Glutamatergic neuron (in vitro differentiated cells): ENCODE results near the gene ATP11A. TPM values are rescaled to one million over a fixed set of nuclear protein-coding genes. Genes with fewer than 3 reads are reported as not detected.

Experiments used
- DNase-seq: peaks from one replicate; pipeline ENCODE4 v3.0.0; 2022
- H3K27ac Mint-ChIP-seq: one replicate; pipeline ENCODE4 v1.8.0; 2020; ENCODE audit warnings: mild to moderate bottlenecking, mixed read lengths, inconsistent platforms; ENCODE audit not compliant: unreplicated experiment
- H3K27me3 Mint-ChIP-seq: one replicate; pipeline ENCODE4 v1.8.0; 2020; ENCODE audit warnings: mild to moderate bottlenecking, moderate library complexity, mixed read lengths, inconsistent platforms; ENCODE audit not compliant: unreplicated experiment
- H3K36me3 Mint-ChIP-seq: one replicate; pipeline ENCODE4 v1.8.0; 2020; ENCODE audit warnings: mild to moderate bottlenecking, mixed read lengths, inconsistent platforms; ENCODE audit not compliant: unreplicated experiment
- H3K4me1 Mint-ChIP-seq: one replicate; pipeline ENCODE4 v1.8.0; 2020; ENCODE audit warnings: mild to moderate bottlenecking, low read depth, mixed read lengths, inconsistent platforms; ENCODE audit not compliant: unreplicated experiment
- H3K4me3 Mint-ChIP-seq: one replicate; pipeline ENCODE4 v1.8.0; 2020; ENCODE audit warnings: mild to moderate bottlenecking, mixed read lengths, inconsistent platforms; ENCODE audit not compliant: unreplicated experiment
- H3K9me3 Mint-ChIP-seq: one replicate; pipeline ENCODE4 v1.8.0; 2020; ENCODE audit warnings: mild to moderate bottlenecking, moderate library complexity, mixed read lengths, inconsistent platforms; ENCODE audit not compliant: unreplicated experiment
- total RNA-seq: library from RNA; stranded (reverse); fragmentation: NEBNext Ultra II Directional; extraction: Animal tissue kit (Norgen Biotek cat#: 25700); gene quantifications from one replicate; pipeline ENCODE4 v1.2.1, GENCODE V29; 2021; ENCODE audit not compliant: unreplicated experiment
- TF ChIP-seq, protein P1 (sequence below): fragments of 200-600 bp; sonication (generic); IDR thresholded peaks from one replicate; pipeline ENCODE4 v1.5.0; 2021; ENCODE audit not compliant: partially characterized antibody, unreplicated experiment

Gene ATP11A
- total RNA-seq, 1 donor from 2014 or later: 127 TPM

GRCh38 chr13:112821340-112822055, 131.7 kb downstream of the ATP11A start:
- no peak for DNase-seq
- TF ChIP-seq, protein P1, sequence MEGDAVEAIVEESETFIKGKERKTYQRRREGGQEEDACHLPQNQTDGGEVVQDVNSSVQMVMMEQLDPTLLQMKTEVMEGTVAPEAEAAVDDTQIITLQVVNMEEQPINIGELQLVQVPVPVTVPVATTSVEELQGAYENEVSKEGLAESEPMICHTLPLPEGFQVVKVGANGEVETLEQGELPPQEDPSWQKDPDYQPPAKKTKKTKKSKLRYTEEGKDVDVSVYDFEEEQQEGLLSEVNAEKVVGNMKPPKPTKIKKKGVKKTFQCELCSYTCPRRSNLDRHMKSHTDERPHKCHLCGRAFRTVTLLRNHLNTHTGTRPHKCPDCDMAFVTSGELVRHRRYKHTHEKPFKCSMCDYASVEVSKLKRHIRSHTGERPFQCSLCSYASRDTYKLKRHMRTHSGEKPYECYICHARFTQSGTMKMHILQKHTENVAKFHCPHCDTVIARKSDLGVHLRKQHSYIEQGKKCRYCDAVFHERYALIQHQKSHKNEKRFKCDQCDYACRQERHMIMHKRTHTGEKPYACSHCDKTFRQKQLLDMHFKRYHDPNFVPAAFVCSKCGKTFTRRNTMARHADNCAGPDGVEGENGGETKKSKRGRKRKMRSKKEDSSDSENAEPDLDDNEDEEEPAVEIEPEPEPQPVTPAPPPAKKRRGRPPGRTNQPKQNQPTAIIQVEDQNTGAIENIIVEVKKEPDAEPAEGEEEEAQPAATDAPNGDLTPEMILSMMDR: no peak
- H3K36me3 Mint-ChIP-seq: peaks cover 28% of the 10 kb centered on the region

GRCh38 chr13:112822851-112823250, 133.0 kb downstream of the ATP11A start:
- H3K4me3 Mint-ChIP-seq: no peak overlapping the region
- H3K27me3 Mint-ChIP-seq: no peaks in the 10 kb centered on the region
- H3K9me3 Mint-ChIP-seq: peaks cover 11% of the 10 kb centered on the region
- H3K27ac Mint-ChIP-seq: no peak overlapping the region
- peaks cover 4% of the 10 kb centered on the region for H3K4me1 Mint-ChIP-seq
- TF ChIP-seq, protein P1: no peak
- H3K36me3 Mint-ChIP-seq: peaks cover 15% of the 10 kb centered on the region
- no peak for DNase-seq

More at GRCh38 chr13:112821340-112822055, 131.7 kb downstream of the ATP11A start:
- Mint-ChIP-seq H3K27me3 (no peaks in the 10 kb centered on the region), H3K4me3 (no peak overlapping the region), H3K27ac (no peak overlapping the region), H3K4me1 (peaks cover 4% of the 10 kb centered on the region), H3K9me3 (peaks cover 13% of the 10 kb centered on the region)

- TF ChIP-seq, protein P1: no peak
- H3K27ac Mint-ChIP-seq: no peak overlapping the region
- peaks cover 4% of the 10 kb centered on the region for H3K4me1 Mint-ChIP-seq
- DNase-seq: no peak
- no peaks in the 10 kb centered on the region for H3K27me3 Mint-ChIP-seq
- H3K9me3 Mint-ChIP-seq: peaks cover 5% of the 10 kb centered on the region
- no peak overlapping the region for H3K4me3 Mint-ChIP-seq
- peaks cover 4% of the 10 kb centered on the region for H3K36me3 Mint-ChIP-seq
Measured at GRCh38 chr13:112824429-112824828, 134.6 kb downstream of the ATP11A start.

GRCh38 chr13:112825071-112825470, 135.2 kb downstream of the ATP11A start:
- no peak for DNase-seq
- Mint-ChIP-seq H3K27ac (no peak overlapping the region), H3K9me3 (peaks cover 4% of the 10 kb centered on the region), H3K27me3 (no peaks in the 10 kb centered on the region), H3K4me3 (no peak overlapping the region), H3K36me3 (peaks cover 4% of the 10 kb centered on the region), H3K4me1 (peaks cover 4% of the 10 kb centered on the region)
- TF ChIP-seq, protein P1: no peak

DNA sequence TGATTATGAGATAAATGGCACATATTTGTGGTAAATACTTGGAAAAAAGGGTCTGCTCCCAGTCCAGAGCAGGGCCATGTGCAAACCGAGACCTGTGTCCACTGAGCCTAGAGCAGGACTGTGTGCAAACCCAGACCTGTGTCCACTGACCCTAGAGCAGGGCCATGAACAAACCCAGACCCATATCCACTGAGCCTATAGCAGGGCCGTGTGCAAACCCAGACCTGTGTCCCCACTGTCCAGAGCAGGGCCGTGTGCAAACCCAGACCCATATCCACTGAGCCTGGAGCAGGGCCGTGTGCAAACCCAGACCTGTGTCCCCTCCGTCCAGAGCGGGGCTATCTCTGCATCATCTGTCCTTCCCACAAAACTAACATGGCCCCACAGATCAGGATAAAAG, 136.0 kb downstream of the ATP11A start:
- Mint-ChIP-seq H3K4me3 (no peak overlapping the region), H3K9me3 (peaks cover 4% of the 10 kb centered on the region), H3K27ac (no peak overlapping the region), H3K27me3 (no peaks in the 10 kb centered on the region), H3K36me3 (peaks cover 4% of the 10 kb centered on the region), H3K4me1 (peaks cover 4% of the 10 kb centered on the region)
- DNase-seq: no peak
- TF ChIP-seq, protein P1: no peak
